NCI-H526 treated with DMSO at 0.1 percent for 48 hours (cell line): ENCODE data around the gene RUNX2.
"Not testable (repeated sequence)": the region's sequence is repeated elsewhere in the genome, so short reads cannot be mapped to it uniquely, and the experiment has no call there.

Source experiments
- DNase-seq: peaks from one replicate; lab custom pipeline; 2025; lab: John Stamatoyannopoulos, UW

The RUNX2 gene

DNA sequence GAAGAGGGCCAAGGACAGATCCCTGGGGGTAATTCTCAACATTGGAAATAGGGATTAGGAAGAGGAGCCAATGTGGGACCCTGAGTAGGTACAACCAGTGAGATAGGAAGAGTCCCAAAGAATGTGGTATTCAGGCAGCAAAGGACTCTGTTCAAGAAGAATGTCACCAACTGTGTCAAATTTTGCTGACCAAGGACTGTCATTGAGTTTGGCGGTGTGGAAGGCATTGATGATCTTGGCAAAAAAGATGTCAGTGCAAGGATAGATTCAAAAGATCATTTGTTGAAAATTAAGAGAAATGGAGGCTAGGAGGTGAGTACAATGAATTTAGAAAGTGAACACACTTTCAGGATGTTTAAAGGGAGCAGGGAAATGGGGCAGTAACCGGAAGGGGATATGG is 132.0 kb downstream of the RUNX2 start:
- no peak for DNase-seq

DNA sequence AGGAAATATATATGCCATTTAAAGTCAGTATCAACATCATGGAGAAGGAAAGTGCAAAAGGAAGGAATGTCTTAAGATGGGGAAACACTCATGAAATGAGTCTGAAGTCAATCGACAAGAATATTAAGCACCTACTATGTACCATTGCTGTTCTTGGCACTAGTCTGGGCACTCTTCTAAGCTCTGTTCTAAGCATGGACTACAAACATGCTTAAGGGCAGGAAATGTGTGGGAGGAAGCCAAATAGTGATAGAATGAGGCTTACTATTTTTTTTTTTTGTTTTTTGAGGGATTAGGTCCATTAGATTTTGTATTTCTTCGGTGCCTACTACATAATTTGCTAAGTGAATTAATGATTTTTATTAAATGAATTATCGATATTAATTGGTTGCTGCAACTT is 133.4 kb downstream of the RUNX2 start:
- DNase-seq, result no peak

GRCh38 chr6:45462190-45463134 is 134.3 kb downstream of the RUNX2 start:
- DNase-seq, result no peak

GRCh38 chr6:45464685-45465084 is 136.6 kb downstream of the RUNX2 start:
- DNase-seq, result no peak

DNA sequence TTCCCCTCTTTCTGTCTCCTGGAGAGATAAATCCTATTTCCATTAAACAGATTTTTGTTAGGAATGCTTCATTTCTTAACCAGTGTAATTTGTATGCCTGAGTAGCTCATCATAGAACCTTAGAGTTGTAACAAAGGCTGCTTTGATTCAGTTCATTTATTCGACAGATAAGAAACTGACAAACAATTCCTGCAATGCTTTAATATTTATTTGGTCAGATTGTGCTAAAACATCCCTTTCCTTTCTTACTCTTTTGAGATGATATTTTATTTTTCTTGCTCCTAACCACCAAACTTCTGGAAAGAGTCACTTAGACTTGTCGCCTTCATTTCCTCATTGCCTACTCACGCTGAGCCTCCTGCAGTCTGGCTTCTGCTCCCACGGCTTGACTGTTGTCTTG is 138.6 kb downstream of the RUNX2 start:
- no peak for DNase-seq

GRCh38 chr6:45467417-45467816 is 139.3 kb downstream of the RUNX2 start:
- not testable (repeated sequence) for DNase-seq

DNA sequence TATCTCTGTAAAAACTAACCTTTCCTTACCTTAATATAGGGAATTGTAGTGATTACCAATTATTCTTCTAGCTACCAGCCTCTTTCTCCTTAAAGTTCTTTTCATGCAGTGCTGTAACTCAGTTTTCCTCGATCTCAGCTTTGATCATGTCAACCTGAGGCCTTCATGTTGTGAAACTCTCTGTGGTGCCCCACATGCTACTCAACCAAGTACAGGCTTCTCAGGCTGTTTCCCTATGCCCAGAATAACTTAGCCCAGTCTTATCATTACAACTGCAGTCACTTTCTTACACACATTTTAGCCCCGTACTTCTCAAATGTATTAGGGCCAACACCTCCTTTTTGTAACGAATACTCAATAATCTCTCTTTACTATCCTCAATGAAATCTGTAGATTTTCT is 139.7 kb downstream of the RUNX2 start:
- DNase-seq, result no peak

GRCh38 chr6:45469663-45470062 is 141.5 kb downstream of the RUNX2 start:
- DNase-seq, result no peak

DNA sequence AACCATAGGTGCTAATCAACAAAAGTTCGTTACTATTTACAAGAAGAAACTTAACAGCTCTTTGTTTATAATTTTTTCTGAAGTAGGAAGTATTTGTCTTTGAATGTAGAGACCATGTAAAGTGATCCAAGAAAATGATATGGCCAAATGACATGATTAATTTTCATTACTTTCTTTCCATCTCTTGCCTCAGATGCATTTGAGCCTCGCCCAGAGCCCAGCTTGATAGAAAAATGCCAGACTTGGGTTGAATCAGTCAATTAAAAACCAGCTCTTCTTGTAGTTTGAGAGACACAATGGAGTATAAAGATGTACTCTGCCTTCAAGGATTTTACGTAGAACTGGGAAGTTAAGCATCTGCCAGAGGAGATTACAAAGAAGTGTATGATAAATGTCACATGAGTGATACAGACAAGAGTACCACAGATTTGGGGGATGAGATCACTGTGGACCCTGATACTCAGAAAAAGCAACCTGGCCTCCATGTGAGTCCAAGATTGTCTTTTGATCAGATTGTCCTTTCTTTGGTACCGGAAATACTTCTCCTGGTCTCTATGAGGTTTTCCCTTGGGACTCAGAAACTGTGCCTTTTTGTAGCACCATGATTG is 142.1 kb downstream of the RUNX2 start:
- DNase-seq, result no peak

DNA sequence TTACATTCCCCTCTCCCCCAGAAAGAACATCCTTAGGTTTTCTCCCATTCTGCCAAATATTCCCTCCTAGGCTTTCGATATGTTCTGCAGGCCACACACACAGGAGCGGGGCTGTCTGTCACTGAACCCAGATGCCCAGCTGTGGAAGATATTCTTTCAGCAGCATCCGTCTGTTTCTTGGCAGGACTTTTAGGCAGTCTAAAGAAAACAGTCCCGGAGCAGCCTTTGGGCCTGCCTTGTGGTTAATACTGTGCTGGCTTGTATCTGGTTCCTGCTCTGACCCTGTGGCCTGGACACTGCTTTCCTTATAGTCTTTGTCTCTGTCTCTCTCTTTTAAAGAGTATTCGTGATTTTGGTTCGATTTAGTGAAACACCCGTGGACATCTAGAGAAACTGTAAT is 144.3 kb downstream of the RUNX2 start:
- no peak for DNase-seq

DNA sequence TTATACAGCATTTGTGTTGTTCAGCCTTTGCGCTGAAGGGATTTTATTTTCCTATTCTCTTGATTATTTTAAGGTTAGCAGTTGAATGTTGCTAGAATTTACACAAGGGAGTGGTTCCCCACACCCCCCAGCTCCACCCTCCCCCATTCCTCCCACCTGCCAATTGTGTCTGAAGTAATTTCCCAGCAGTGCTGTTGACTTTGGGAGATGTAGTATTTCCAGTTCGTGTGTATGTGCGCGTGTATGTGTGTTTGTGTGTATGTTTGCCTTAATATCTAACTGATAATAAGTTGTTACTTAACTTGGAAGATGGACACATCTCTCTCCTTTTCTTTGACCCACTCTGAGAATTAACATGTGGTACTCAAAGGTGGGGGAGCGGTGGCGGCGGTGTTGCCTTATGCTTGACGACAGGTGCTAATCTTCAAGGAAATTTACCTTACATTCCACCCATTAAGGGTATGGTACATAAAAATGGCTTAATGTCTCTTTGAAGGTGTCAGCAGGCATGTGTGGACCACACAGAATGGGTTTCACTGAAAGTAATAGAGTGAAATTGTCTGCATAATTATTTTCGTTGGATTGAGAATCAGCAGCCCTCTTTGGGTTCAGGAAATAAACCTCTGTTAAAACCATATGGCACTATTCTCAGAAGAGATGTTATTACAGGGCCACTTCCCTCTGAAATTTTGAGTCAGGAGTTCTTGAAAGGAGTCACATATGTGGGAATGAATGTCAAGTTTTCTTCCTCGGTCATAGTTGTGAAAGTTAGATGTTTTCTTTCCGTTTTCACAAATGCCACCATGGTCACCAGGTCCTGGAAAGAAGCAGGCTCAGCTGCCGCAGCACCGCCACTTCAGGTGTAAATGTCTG is 145.2 kb downstream of the RUNX2 start:
- DNase-seq, result no peak

DNA sequence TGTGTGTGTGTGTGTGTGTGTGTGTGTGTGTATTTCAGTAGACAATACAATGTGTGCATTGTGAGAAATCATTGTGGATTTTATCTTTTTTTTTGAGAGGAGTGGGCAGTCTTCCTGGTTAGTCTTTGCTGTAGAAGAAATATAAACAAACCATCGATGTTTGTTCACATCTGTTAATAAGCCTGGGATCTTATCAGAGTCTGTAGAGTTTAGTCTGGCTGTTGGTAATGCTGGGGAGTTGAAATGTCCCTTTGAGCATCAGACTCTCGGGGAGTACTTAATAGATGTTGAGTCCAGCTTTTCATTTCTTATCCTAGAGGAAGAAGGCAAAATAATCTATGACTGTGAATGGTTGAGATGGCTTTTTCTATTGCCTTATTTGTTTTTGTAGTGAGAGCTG is 146.2 kb downstream of the RUNX2 start:
- DNase-seq, result no peak

- DNase-seq, result no peak
Measured at GRCh38 chr6:45476341-45476740, 148.2 kb downstream of the RUNX2 start.

GRCh38 chr6:45477278-45477677 is 149.1 kb downstream of the RUNX2 start:
- DNase-seq, result no peak

DNA sequence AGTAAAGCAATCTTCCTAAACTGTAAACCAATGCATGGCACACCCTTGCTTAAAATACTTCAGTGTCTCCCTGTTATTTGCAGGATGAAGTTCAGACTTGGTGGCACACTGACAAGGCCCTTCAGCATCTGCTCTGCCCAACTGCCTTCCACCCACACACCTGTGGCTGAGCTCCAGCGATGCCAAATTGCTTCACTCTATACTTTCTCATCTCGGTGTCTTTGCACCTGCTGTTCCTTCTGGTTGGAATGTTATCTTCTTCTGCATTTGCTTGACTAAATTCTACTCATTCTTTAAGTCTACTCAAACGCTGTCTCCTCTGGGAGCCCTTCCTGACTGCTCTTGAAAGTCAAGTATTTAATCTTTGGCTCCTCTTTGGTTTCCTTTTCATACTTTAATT is 149.7 kb downstream of the RUNX2 start:
- DNase-seq, result no peak

- no peak for DNase-seq
Measured at GRCh38 chr6:45478240-45478639, 150.1 kb downstream of the RUNX2 start.

GRCh38 chr6:45479834-45480751 is 152.0 kb downstream of the RUNX2 start:
- DNase-seq, result no peak

DNA sequence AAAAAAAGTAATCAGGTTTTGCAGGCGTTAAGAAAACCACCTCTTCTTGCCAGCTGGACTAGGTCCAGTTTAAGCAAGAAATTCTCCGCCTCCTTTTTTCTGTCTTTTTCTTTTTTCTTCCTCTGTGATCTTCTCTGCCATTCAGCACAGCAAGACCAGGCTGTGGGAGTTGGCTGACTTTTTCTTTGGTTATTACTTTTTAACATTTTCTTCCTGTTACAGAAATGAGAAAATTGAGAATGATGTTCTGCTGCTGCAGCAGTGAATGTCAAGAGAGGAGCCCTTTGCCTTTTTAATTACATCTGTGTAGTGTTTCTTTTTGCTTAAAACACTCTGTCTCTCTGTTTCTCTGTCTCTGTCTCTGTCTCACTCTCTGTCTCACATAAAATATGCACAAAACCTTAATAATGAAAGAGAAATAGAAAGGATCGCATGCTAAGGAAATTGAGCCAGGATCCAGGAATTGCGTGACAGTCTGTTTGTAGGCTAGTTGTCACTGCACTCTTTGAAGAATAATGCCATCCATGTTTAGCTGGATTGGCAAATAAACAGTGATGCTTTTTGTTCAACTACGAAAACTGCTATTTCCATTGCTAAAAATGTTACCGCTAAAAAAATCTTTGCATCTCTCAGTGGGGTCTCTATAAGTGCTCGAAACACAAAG is 152.8 kb downstream of the RUNX2 start:
- no peak for DNase-seq

GRCh38 chr6:45483021-45483420 is 154.9 kb downstream of the RUNX2 start:
- DNase-seq, result no peak

GRCh38 chr6:45483501-45483900 is 155.4 kb downstream of the RUNX2 start:
- no peak for DNase-seq

GRCh38 chr6:45486736-45487135 is 158.6 kb downstream of the RUNX2 start:
- no peak for DNase-seq
